GM18511 (cell line): Measurements from ENCODE around the gene ERO1B.

ENCODE experiments used
- ATAC-seq: cut with Tn5 transposase; IDR thresholded peaks from one replicate; pipeline ENCODE4 v1.9.1; 2021; ENCODE audit warnings: mild to moderate bottlenecking, moderate library complexity; ENCODE audit not compliant: unreplicated experiment

The ERO1B gene

DNA sequence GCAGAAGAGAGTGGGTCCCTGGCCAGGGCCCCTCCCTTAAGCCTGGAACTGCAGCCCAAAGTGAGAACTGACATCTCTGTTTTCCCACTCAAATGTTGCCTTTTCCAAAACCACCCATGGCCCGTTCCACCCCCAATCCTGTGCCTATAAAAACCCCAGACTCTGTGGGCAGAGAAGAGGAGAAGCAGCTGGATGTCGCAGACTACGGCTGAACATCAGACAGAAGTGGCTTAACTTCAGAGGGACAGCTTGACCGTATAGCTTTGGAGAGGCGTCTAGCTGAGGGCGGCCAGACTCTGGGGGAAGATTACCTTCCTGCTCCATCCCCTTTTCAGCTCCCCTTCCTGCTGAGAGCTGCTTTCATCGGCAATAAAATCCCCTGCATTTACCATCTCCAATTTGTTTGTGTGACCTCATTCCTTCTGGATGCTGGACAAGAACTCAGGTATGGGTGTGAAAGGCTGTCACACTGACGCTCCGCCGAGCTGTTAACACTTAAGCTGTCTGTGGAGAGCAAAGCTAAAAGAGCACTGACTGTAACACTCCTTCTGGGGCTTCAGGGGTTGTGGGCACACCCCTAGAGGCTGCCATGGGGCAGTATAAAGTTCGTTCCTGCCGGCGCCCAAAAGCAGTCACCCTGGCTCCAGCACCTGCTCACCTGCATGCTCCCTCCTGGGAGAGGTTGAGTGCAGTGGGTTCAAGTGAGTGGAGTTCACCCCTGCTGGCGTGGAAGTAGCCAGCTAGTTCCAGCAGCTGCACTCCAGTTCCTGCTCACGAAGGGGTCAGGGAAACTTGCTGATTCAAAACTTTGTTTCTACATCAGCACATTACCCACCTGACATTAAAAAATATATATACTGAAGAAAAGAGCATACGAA is 19.6 kb upstream of the ERO1B start:
- ATAC-seq, result no peak

DNA sequence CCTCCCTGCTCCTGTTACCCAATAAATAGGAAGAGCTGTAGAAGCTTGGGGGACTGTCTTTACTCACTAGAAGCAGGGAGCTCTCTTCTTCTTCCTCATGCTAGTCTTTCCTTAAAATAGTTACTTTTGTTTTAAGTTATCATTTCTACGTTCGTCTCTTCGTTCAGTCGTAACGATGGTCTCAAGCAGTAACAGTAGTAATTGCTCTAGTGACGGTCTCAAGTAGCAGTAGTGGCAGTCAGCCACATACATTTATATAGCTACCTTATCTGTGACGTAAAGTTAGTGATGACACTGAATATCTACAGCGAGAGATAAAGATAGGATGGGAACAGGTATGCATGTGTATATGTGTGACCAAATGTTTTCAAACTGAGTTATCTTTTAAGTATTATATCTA is 15.4 kb upstream of the ERO1B start:
- ATAC-seq, result no peak

DNA sequence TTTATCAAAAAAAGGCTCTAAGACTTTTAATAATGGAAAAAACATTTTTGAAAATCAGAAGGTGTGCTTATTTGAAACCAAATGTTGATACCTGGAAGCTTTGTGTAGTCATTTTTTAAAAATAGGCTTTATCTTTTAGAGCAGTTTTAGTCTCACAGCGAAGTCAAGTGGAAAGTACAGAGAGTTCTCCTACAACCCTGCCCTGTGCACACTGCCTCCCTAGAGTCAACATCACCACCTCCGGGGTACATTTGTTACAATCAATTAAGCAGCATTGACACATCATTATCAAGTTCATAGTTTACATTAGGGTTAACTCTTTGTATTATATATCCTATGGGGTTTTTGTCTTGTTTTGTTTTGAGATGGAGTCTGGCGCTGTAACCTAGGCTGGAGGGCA is 10.7 kb upstream of the ERO1B start:
- no peak for ATAC-seq

DNA sequence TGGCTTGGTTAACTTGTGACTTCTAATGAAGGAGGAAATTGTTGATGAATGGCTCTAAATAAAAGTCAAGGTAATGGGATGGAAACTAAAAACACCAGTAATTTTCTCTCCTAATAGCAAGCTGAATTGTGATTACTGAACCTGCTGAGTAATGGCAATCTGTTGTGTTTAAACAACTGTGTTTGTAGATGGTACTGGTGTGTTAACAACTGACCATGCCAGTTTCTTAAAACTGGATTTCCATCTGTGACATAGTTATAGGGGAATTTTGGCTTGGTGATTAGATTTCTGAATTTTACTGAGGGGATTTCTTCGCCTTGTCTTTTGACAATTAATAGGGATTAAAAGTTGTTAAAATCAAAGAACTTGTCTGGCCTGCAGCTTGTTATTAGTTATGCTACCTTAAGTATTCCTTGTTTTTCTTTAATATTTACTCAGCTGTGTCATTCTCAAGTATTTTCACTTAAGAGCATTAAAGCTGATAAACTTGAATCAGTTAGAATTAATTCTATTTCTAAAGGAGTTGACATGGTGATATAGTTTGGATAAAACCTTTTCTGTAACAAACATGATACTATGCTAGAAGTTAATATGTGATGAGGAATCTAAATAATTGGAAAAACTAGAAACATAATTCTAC is 7.9 kb upstream of the ERO1B start:
- ATAC-seq, result no peak

DNA sequence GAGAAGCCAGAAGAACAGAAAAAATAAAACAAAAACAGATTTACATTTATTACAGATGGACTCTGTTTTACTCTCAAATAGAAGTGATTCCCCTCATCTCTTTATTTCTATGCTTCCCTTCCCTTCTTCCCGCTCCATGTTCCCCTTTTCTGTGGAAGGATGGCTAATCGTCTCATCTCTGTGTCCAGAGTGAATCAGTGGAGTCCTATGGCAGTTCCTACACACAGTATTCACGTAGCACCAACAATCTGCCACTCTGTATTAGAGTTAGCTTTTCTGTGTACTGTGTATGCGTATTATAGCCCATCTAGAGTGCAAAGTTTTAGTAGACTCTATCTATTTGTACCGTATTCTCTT is 6.8 kb upstream of the ERO1B start:
- no peak for ATAC-seq

DNA sequence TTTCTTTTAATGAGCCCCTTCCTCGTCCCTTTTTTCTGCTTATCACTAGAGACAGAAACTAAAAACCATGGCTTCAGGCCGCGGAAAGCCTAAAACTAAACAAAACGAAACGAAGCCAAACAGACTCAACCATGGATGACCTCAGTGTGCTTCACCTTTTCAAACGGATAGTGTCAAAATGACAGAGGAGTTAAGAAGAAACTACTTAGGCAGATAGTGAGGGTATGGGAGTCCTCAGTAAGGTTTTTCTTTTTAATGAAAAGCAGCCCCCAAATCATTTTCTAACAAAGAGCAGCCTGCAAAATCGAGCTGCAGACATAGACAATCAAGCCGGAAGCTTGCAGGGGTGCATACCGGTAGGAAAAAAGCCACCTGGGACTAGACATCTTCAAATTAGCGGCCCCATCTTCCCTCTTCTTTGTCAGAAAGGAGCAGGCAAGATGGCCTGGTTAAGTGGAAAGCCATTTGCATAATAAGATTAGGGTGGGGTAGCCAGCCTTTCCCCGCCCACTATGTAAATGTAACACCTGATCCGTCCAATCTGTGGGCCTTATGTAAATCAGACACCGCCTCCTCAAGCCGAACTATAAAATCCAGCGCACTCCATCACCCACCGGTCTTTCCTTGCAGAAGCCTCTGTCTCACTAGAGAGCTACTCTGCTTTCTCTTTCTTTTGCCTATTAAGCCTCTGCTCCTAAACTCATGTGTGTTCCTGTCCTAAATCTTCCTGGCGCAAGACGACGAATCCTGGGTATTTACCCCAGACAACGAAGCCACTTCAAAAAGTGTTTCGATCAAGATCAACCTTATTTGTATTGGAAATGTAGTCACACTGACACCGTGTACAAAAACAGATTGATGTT is 6.2 kb upstream of the ERO1B start:
- ATAC-seq, result no peak

DNA sequence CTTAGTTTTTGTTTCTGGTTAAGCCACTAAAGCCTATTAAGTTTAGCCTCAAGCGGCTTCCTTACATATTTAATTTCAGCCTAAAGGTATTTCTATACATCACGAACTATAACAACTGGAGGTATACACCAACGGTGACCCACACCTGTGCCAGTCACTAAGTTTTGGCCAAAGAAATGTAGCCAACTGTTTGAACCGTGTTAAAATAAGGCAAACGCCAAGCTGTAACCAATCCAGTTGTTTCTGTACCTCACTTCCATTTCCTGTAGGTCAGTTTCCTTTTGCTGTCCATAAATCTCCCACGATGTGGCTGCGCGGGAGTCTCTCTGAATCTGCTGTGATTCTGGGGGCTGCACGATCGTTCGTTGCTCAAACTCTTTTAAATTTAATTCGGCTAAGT is 5.6 kb upstream of the ERO1B start:
- ATAC-seq, result no peak

DNA sequence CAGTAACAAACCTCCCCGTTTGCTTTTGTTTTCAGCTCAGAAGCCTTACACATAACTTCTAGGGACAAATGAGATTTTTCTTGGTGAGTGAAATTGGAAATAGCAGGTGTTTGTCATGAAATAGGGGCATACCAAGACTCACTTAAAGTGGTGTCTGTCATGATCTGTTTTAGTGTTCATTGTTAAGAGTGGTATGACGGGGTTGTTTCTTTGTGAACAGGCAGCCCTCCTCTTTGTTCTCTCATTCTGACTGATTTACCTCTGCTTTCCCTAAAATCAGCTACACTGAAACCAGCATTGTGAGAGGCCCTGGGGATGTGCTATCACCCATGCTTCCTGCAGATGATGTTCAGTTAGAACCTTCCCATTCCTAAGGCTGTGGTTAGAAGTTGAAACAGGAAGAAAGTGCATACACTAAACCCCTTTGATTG is 2.5 kb upstream of the ERO1B start:
- peak; percentile 52 for ATAC-seq

DNA sequence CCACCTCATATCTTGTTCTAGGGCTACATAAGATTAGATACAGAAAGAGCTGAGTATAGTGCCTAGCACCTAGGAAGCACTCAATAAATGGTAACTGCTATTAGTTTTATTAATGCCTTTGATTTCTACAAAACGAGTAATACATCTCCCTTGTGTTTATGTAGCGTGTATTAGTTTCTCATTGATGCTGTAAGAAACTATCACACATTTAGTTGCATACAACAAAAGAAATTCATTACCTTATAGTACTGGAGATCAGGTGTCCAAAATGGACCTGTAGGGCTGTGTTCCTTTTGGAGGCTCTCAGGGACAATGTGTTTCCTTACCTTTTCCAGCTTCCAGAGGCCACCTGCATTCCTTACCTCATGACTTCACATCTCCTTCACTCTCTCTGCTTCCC is 961 bp upstream of the ERO1B start:
- no peak for ATAC-seq

DNA sequence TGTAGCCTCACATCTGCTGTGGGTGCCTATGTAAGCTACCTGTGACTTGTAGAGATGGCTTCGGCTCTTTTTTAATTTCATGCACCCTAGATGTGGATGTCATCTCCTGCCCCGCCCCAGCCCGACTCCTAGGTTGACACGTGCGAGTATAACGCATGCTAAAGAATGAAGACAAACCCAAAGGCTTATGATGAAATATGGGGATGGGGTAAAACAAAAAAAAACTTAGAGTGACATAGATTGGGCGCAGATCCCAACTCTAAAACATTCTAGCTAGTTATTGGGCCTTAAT is 613 bp upstream of the ERO1B start:
- ATAC-seq, result peak; percentile 21

DNA sequence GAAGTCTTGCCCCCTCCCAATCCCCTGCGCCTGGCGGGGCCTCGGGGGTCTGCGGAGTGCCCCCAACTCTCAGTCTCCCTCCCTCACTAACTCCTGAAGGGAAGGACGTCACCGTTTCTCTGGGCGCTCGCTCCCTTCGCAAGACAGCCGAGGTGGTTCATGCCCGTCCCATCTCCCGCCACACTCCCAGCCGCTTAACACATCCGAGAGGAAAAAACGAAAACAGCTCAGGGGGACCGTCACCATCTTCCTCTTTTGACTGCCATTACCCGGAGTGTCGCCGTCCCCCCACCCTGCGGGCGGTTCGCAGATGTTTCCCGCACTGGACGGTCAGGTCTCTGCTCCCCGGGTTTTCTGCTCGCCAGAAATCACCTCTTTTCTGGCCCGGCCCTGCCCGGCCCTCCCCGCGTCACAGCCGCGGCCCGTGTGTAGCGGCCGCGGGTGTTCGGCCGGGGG is 532 bp downstream of the ERO1B start:
- ATAC-seq, result peak; percentile 27

DNA sequence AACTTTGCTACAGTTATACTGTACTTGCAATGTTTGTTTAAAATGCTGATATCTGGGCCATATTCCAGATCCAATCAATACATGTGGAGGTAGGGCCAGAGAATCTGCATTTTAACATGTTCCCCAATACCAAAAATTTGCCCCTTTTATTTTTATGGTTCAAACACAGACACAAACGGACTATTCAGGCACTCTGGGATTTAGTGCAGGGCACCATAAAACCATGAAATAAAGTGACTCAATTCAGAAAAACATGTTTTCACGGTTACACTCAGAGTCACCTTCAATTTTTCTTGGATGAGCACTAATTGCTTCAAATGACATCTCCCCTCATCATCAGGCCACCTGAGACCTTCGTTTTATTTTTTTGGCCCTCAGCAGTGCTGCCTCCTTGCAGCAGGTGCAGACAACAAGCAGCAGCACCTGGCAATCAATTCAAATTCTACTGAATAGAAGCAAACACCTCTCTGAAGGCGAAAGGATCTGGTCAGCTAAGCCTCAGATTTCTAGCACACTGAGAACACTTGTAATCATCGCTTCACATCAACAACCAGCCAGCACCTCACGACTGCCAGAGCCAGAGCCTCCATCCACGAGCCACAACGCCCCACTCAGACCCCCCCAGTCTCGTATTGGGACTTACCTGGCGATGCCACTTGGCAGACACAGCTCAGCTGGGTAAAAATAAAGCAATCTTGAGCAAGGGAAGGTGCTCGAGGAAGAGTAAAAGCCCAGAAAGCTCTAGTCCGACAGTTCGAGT is 1.1 kb downstream of the ERO1B start:
- ATAC-seq, result no peak

DNA sequence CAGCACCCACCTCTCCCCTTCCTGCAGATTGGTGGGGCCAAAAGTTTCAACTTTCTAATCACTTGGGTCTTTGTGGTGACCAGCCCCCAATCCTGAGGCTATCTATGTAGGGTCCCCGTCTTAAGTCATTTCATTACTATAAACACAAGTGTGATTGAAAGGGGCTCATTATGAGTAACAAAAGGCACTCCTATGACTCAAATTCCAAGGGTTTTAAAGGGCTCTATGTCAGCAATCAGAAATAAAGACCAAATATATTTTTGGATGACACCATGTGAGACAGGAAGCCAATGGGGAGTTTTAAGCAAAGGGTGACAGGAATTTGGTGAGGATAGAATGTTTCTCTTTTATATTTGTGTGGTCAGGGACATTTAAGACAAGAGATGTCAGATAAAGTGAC is 6.2 kb downstream of the ERO1B start:
- peak; percentile 51 for ATAC-seq

DNA sequence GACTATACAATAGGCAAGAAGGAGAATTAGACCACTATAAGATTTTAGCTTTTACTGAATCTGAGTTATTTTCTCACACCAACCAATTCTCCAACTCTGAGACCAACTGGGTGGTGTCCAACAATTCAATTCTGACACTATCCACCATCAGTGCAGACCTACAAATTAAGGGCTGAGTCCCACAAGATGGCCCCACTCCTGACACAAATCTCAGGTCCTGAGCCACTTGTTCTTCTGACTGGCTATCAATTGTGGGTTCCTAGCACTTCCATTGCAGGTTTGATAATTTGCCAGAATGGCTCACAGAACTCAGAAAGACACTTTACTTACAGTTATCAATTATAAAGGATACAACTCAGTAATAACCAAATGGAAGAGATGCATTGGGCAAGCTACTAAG is 6.7 kb downstream of the ERO1B start:
- no peak for ATAC-seq

DNA sequence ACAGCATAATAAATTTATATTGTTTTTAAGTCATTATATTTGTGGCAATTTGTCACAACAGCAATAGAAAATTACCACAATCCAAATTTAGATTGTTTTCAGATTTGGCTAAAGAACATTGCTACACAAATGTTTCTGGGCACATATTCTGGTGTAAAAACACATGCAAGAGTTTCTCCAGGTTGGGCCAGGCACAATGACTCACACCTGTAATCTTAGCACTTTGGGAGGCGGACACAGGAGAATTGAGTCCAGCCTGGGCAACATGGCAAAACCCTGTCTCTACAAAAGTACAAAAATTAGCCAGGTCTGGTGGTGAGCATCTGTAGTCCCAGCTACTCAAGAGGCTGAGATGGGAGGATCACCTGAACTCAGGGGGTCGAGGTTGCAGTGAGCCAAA is 8.4 kb downstream of the ERO1B start:
- ATAC-seq, result no peak

DNA sequence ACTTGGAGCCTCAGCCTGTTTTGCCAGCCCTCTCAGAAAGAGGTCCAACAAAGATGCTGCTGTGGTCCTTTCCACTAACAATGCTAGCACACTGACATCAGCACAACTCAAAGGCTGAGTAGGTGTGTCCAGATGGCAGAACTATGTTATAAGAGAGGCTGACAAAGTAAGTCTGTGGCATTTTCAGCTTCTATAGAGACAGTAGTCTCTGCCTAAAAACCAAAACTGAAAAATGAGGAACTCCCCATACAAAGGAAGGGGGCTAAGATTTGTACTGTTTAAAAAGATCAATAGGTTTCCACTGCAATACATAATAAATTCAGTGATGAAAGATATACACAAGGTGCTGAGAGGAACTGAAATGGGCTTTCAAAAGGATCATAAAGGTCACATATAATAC is 12.3 kb downstream of the ERO1B start:
- no peak for ATAC-seq

DNA sequence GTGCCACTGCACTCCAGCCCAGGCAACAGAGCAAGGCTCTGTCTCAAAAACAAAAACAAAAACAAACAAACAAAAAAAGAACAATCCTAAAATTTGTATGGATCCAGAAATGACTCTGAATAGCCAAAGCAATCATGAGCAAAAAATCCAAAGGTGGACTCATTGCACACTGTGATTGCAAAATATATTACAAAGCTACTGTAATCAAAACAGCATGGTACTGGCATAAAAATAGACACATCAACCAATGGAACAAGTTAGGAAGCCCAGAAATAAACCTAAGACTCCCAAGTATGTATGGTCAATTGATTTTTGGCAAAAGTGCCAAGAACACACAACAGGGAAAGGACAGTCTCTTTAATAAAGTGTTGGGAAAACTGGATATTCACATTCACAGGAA is 19.9 kb downstream of the ERO1B start:
- no peak for ATAC-seq

DNA sequence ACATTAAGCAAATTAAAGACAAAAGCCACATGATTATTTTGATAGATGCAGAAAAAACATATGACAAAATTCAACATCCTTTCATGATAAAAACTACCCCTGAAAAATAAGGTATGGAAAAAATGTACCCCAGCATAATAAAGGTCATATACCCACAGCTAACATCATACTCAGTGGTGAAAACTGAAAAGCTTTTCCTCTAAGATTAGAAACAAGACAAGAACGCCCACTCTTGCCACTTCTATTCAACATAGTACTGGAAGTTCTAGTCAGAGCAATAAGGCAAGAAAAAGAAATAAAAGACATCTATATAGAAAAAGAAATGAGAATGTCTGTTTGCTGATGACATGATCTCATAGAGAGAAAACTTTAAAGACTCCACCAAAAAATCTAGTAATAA is 20.7 kb downstream of the ERO1B start:
- ATAC-seq, result no peak

DNA sequence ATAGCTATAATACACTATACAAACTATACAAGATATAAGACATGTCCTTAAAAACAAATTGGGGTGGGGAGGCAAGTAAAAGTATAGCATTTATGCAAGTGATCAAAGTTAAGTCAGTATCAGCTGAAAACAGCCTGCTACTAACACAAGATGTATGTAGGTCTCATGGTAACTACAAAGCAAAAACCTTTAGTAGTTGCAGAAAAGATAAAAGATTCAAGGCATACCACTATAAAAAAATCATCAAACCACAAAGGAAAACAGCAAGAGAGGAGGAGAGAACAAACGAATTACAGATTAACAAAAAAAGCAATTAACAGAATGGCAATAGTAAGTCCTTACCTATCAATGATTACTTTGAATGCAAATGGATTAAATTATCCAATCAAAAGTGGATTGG is 22.7 kb downstream of the ERO1B start:
- no peak for ATAC-seq

DNA sequence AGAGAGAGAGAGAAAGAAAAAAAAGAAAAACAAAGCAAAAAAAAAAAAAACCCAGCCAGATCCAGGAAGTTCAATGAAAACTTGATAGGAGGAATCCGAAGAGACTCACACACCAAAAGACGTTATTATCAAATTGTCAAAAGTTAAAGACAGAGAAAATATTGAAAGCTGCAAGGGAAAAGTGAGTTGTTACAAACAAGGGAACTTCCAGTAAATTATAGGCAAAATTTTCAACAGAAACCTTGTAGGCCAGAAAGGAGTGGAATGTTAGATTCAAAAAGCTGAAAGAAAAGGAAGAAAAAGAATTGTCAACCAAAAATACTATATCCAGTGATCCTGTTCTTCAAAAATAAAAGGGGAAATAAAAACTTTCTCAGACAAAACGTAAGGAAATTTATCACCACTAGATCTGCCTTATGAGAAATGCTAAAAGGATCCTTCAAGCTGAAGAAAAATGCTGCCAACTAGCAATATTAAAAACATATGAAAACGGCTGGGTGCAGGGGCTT is 23.6 kb downstream of the ERO1B start:
- ATAC-seq, result no peak

DNA sequence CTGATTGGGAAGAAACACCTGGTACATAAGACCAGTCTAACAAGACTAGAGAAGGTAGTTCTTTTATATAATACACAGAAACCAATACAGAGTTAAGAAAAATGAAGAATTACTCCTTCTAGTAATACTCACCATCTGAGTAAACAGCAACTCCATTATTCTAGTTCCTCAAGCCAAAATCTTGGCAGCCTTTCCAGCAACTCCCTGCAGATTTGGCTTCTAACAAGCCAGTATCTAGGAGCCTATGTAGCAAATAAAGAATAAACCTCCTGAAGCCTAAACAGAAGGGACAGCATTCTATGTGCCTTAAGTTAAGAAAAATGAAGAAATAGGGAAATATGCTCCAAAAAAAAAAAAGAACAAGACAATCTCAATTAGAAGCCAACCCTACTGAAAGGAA is 24.5 kb downstream of the ERO1B start:
- no peak for ATAC-seq
